ENCODE data around the gene CENPF. TPM values are rescaled to one million over a fixed set of nuclear protein-coding genes. Genes with fewer than 3 reads are reported as not detected.
"Not testable (repeated sequence)": the region's sequence is repeated elsewhere in the genome, so short reads cannot be mapped to it uniquely, and the experiment has no call there.

Gene CENPF
- total and polyA plus RNA-seq, 8 donors, result 0.15 to 43.2 (median 6.8) TPM

DNA sequence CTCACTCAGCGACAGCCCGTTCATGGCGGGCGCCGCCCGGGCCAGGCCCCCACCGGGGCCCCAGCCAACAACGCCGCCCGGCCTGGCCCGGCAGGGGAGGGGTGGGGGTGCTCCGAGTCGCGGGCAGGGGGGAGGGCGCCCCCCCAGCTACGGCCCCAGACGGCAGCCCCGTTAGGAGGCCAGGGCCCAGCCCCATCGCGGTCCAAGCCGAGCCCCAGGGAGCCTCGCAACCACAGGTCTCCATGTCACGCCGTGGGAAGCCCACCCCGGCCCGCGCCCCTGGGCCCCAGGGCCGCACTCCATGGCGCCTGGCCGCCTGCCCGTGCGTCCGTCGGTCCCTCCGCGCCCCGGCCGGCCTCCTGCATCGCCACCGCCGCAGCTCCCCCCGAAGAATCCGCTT is 5.8 kb downstream of the CENPF start:
- H3K27ac ChIP-seq; intact Hi-C loops (cut with DNase I; ENCODE audit: low total_unique reads); H3K4me1 ChIP-seq; H3K36me3 ChIP-seq; DNase-seq; H3K9me3 ChIP-seq; H3K4me3 ChIP-seq; H3K27me3 ChIP-seq: not testable (repeated sequence)
- 96 to 99% (median 99%) methylated on average over 25 to 43 of the region's 43 CpGs for WGBS, 5 donors

DNA sequence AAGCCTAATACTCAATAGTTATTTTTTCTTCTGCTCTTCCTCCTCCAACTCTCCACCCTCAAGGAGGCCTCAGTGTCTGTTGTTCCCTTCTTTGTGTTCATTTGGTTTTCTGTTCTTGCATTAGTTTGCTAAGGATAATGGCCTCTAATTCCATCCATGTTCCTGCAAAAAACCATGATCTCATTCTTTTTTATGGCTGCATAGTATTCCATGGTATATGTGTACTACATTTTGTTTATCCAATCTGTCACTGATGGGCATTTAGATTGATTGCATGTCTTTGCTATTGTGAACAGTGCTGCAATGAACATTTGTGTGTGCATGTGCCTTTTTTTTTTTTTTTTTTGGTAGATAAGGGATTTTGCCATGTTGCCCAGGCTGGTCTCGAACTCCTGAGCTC is 6.7 kb downstream of the CENPF start:
- Histone ChIP-seq H3K9me3 (no peaks in the 10 kb centered on the region), H3K27me3 (no peaks in the 10 kb centered on the region), H3K27ac (no peak overlapping the region), H3K4me1 (no peaks in the 10 kb centered on the region), H3K36me3 (peaks cover 0 to 4% (median 0%) of the 10 kb centered on the region in 4 donors), H3K4me3 (no peak overlapping the region)
- 75 to 100% (median 92%) methylated on average over 1 of the region's 1 CpG for WGBS, 5 donors
- no peak for TF ChIP-seq POLR2AphosphoS5 (IDR thresholded peaks at IDR 0.05)
- TF ChIP-seq, protein P1, sequence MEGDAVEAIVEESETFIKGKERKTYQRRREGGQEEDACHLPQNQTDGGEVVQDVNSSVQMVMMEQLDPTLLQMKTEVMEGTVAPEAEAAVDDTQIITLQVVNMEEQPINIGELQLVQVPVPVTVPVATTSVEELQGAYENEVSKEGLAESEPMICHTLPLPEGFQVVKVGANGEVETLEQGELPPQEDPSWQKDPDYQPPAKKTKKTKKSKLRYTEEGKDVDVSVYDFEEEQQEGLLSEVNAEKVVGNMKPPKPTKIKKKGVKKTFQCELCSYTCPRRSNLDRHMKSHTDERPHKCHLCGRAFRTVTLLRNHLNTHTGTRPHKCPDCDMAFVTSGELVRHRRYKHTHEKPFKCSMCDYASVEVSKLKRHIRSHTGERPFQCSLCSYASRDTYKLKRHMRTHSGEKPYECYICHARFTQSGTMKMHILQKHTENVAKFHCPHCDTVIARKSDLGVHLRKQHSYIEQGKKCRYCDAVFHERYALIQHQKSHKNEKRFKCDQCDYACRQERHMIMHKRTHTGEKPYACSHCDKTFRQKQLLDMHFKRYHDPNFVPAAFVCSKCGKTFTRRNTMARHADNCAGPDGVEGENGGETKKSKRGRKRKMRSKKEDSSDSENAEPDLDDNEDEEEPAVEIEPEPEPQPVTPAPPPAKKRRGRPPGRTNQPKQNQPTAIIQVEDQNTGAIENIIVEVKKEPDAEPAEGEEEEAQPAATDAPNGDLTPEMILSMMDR (IDR thresholded peaks at IDR 0.05), result no peak
- no peak for TF ChIP-seq EP300 (IDR thresholded peaks at IDR 0.05)
- TF ChIP-seq POLR2A (IDR thresholded peaks at IDR 0.05), result no peak
- intact Hi-C loops (cut with DNase I; ENCODE audit: low total_unique reads), result no loop called here
- DNase-seq, result no peak

DNA sequence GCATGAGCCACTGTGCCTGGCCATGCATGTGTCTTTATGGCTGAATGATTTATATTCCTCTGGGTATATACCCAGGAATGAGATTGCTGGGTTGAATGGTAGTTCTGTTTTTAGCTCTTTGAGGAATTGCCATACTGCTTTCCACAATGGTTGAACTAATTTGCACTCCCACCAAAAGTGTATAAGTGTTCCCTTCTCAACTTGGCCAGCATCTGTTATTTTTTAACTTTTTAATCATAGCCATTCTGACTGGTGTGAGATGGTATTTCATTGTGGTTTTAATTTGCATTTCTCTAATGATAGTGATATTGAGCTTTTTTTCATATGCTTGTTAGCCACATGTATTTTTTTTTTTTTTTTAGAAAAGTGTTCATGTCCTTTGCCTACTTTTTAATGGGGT is 7.1 kb downstream of the CENPF start:
- H3K9me3 ChIP-seq; H3K4me1 ChIP-seq; H3K27ac ChIP-seq; H3K4me3 ChIP-seq; intact Hi-C loops (cut with DNase I; ENCODE audit: low total_unique reads); H3K36me3 ChIP-seq; DNase-seq; H3K27me3 ChIP-seq: not testable (repeated sequence)

DNA sequence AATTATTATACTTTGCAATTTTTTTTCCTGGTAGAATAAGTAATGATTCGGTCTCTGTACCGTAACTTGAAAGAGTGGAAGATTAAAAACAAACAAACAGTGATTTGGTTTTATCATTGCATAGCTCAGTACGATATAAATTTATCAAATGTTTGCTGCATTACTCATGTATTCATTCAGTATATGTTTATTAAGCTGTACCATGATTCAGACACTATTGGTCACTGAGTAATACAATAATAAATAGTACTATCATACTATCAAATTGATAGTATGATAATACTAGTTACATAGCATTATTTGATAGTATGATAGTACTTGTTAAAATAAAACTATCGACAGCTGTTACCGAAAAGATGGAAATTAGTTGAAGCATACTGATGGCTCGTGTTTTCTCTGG is 12.1 kb downstream of the CENPF start:
- H3K4me3 ChIP-seq, result no peak overlapping the region
- intact Hi-C loops (cut with DNase I; ENCODE audit: low total_unique reads), result no loop called here
- no peaks in the 10 kb centered on the region for H3K9me3 ChIP-seq
- peaks cover 0 to 5% (median 0%) of the 10 kb centered on the region in 4 donors for H3K4me1 ChIP-seq
- peaks cover 0 to 13% (median 0%) of the 10 kb centered on the region in 4 donors for H3K36me3 ChIP-seq
- H3K27me3 ChIP-seq, result no peaks in the 10 kb centered on the region
- no peak for DNase-seq
- H3K27ac ChIP-seq, result no peak overlapping the region
- 51 to 63% (median 57%) methylated on average over 6 of the region's 6 CpGs for WGBS, 5 donors
- TF ChIP-seq EP300 (IDR thresholded peaks at IDR 0.05) (no peak), POLR2A (IDR thresholded peaks at IDR 0.05) (no peak), POLR2AphosphoS5 (IDR thresholded peaks at IDR 0.05) (no peak)
- TF ChIP-seq, protein P1 (IDR thresholded peaks at IDR 0.05), result no peak

DNA sequence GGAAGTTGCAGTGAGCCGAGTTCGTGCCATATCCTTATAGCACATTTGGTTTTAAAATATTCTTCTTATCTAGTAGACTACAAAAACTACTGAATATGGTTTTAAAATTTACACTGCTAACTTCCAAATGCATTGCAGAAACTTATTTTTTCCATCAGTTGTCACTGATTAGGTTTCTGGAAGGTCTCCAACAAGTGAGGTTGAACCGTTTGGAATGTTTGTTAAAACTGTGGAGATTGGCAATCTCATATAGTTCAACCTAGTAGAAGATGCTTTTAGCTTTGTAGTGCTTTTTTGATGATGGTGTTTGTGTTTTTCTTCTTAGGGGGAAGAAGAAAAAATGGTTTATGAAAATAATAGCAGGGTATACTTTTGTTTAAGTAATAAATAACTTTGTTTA is 12.9 kb downstream of the CENPF start:
- peak in 1 of 2 donors; percentile 13 for DNase-seq
- Histone ChIP-seq H3K9me3 (no peaks in the 10 kb centered on the region), H3K4me3 (no peak overlapping the region), H3K27me3 (no peaks in the 10 kb centered on the region), H3K4me1 (peaks cover 0 to 5% (median 0%) of the 10 kb centered on the region in 4 donors), H3K27ac (no peak overlapping the region), H3K36me3 (peaks cover 0 to 17% (median 0%) of the 10 kb centered on the region in 4 donors)
- WGBS, 5 donors, result 66 to 80% (median 71%) methylated on average over 3 of the region's 3 CpGs
- TF ChIP-seq, protein P1 (IDR thresholded peaks at IDR 0.05), result no peak
- no peak for TF ChIP-seq EP300 (IDR thresholded peaks at IDR 0.05)
- TF ChIP-seq POLR2AphosphoS5 (IDR thresholded peaks at IDR 0.05), result no peak
- no peak for TF ChIP-seq POLR2A (IDR thresholded peaks at IDR 0.05)
- intact Hi-C loops (cut with DNase I; ENCODE audit: low total_unique reads), result no loop called here
